A673 (cell line): Measurements from ENCODE around the gene OR4K2. TPM values are rescaled to one million over a fixed set of nuclear protein-coding genes. Genes with fewer than 3 reads are reported as not detected.

Experiments
- BruUV-seq: library from RNA; stranded (reverse); fragments of 400-500 nt; replicated peaks from 2 replicates; lab custom pipeline; 2021; lab: Mats Ljungman, UMichigan
- CTCF ChIA-PET: fragments of 300-600 bp; sonication (Branson Sonifier 250); formaldehyde crosslinking; loops from one replicate; lab custom pipeline; 2022; ENCODE audit warnings: antibody characterized with exemption; lab: Charles Lee
- POLR2A ChIA-PET: fragments of 300-600 bp; sonication (Branson Sonifier 250); formaldehyde crosslinking; loops from one replicate; lab custom pipeline; 2022; ENCODE audit warnings: antibody characterized with exemption; ENCODE audit not compliant: low non-redundant PET; lab: Charles Lee
- DNase-seq: peaks from one replicate; pipeline ENCODE4 v3.0.0-alpha.2; 2015; ENCODE audit warnings: low spot score
- H3K27ac ChIP-seq: fragments of 200-600 bp; sonication (generic); 2 replicates; pipeline ENCODE4 v1.5.1; 2016; ENCODE audit warnings: mixed run types, low read depth, mild to moderate bottlenecking, mixed read lengths, antibody characterized with exemption, low read length; ENCODE audit not compliant: poor library complexity, severe bottlenecking
- H3K27me3 ChIP-seq: fragments of 200-600 bp; sonication (generic); replicated peaks from 2 replicates; pipeline ENCODE4 v1.6.1; 2017; ENCODE audit warnings: mixed run types, low read depth, mild to moderate bottlenecking, mixed read lengths, antibody characterized with exemption, low read length; ENCODE audit not compliant: insufficient read depth, poor library complexity
- H3K36me3 ChIP-seq: fragments of 200-600 bp; sonication (generic); 2 replicates; pipeline ENCODE4 v1.6.1; 2016; ENCODE audit warnings: mixed run types, mild to moderate bottlenecking, mixed read lengths, antibody characterized with exemption, low read length; ENCODE audit not compliant: insufficient read depth, poor library complexity, severe bottlenecking
- H3K4me1 ChIP-seq: fragments of 200-600 bp; sonication (generic); 2 replicates; pipeline ENCODE4 v1.6.1; 2017; ENCODE audit warnings: mixed run types, mild to moderate bottlenecking, mixed read lengths, antibody characterized with exemption, low read length; ENCODE audit not compliant: insufficient read depth, poor library complexity, severe bottlenecking
- H3K4me3 ChIP-seq: fragments of 200-600 bp; sonication (generic); 2 replicates; pipeline ENCODE4 v1.5.1; 2016; ENCODE audit warnings: low read depth, mixed run types, mild to moderate bottlenecking, mixed read lengths, low read length; ENCODE audit not compliant: poor library complexity, severe bottlenecking
- H3K9me3 ChIP-seq: fragments of 200-600 bp; sonication (generic); 2 replicates; pipeline ENCODE4 v1.6.1; 2016; ENCODE audit warnings: mixed run types, low read depth, mild to moderate bottlenecking, mixed read lengths, antibody characterized with exemption, low read length; ENCODE audit not compliant: poor library complexity, severe bottlenecking
- EZH2 ChIP-seq: fragments of 200-600 bp; sonication (generic); IDR thresholded peaks from 2 replicates; pipeline ENCODE4 v1.6.1; 2017; ENCODE audit warnings: borderline replicate concordance, low read depth, mild to moderate bottlenecking, mixed read lengths, antibody characterized with exemption, low read length; ENCODE audit not compliant: poor library complexity, severe bottlenecking
- intact Hi-C: fragments of 100-400 bp; cut with micrococcal nuclease; formaldehyde crosslinking; loops from one replicate; pipeline ENCODE4 v1.10.0; 2022; ENCODE audit not compliant: unreplicated experiment
- total RNA-seq: library from RNA; stranded (reverse); gene quantifications from 2 replicates; pipeline ENCODE4 v1.2.3, GENCODE V29; 2021
- TF ChIP-seq, protein P1 (sequence below): fragments of 300-800, 200-600 bp; sonication (generic); conservative IDR thresholded peaks from 2 replicates; pipeline ENCODE4 v1.5.1; 2017; ENCODE audit warnings: low read depth, mild to moderate bottlenecking, antibody characterized with exemption, low read length, moderate library complexity, mixed read lengths

OR4K2 gene
- total RNA-seq, 1 experiment from 2014 or later = not detected

DNA sequence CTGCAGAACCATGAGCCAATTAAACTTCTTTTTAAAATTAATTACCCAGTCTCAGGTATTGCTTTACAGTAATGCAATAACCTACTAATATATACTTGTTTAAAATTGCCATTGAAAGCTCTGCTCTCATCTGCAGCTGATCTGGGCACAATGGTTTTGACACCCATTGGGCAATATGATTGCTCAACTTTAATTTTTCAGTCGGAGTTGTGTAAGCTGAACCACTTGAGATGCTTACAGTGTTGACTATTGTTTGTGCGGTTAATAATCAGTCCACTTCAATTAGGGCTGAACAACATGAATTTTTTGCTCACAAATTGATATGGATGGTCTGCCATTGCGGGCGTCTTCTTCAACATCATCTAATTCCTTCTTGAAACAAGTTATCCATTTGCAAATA is 27.5 kb downstream of the OR4K2 start:
- H3K27me3 ChIP-seq = no peaks in the 10 kb centered on the region
- ChIA-PET POLR2A (no interaction called here), CTCF (no interaction called here)
- DNase-seq = no peak
- TF ChIP-seq, protein P1, sequence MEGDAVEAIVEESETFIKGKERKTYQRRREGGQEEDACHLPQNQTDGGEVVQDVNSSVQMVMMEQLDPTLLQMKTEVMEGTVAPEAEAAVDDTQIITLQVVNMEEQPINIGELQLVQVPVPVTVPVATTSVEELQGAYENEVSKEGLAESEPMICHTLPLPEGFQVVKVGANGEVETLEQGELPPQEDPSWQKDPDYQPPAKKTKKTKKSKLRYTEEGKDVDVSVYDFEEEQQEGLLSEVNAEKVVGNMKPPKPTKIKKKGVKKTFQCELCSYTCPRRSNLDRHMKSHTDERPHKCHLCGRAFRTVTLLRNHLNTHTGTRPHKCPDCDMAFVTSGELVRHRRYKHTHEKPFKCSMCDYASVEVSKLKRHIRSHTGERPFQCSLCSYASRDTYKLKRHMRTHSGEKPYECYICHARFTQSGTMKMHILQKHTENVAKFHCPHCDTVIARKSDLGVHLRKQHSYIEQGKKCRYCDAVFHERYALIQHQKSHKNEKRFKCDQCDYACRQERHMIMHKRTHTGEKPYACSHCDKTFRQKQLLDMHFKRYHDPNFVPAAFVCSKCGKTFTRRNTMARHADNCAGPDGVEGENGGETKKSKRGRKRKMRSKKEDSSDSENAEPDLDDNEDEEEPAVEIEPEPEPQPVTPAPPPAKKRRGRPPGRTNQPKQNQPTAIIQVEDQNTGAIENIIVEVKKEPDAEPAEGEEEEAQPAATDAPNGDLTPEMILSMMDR = no peak
- TF ChIP-seq EZH2 = no peak
- H3K36me3 ChIP-seq = no peaks in the 10 kb centered on the region
- no TSS peak for BruUV-seq
- intact Hi-C loops = no loop called here
- H3K4me1 ChIP-seq = no peaks in the 10 kb centered on the region
- no peak overlapping the region for H3K27ac ChIP-seq
- H3K4me3 ChIP-seq = no peak overlapping the region
- peaks cover 38% of the 10 kb centered on the region for H3K9me3 ChIP-seq

GRCh38 chr14:19906665-19907064 is 31.7 kb downstream of the OR4K2 start:
- H3K9me3 ChIP-seq = peaks cover 37% of the 10 kb centered on the region
- intact Hi-C loops = no loop called here

GRCh38 chr14:19911114-19911513 is 36.2 kb downstream of the OR4K2 start:
- ChIA-PET CTCF (no interaction called here), POLR2A (no interaction called here)
- H3K27ac ChIP-seq = no peak overlapping the region
- H3K9me3 ChIP-seq = peaks cover 21% of the 10 kb centered on the region
- no peaks in the 10 kb centered on the region for H3K27me3 ChIP-seq
- no peak overlapping the region for H3K4me3 ChIP-seq
- DNase-seq = no peak
- BruUV-seq = no TSS peak
- TF ChIP-seq EZH2 = no peak
- TF ChIP-seq, protein P1 = no peak
- no peaks in the 10 kb centered on the region for H3K4me1 ChIP-seq
- H3K36me3 ChIP-seq = no peaks in the 10 kb centered on the region
- intact Hi-C loops = no loop called here

More at GRCh38 chr14:19906665-19907064, 31.7 kb downstream of the OR4K2 start:
- POLR2A ChIA-PET = no interaction called here
- CTCF ChIA-PET = no interaction called here
- no peak for DNase-seq
- Histone ChIP-seq H3K27me3 (no peaks in the 10 kb centered on the region), H3K4me1 (no peaks in the 10 kb centered on the region), H3K27ac (no peak overlapping the region), H3K4me3 (no peak overlapping the region), H3K36me3 (no peaks in the 10 kb centered on the region)
- TF ChIP-seq EZH2 = no peak
- TF ChIP-seq, protein P1 = no peak
- BruUV-seq = no TSS peak
